Skin epidermis (tissue), 12 donors: Measurements from ENCODE around the gene KCNJ16.

Experiments used
- H3K27ac ChIP-seq, 21 experiments: fragments of 200-600 bp; sonication (generic) in 11 of 21; one replicate each; pipeline ENCODE4 v1.5.0; 2020; ENCODE audit warnings: mild to moderate bottlenecking in 3 of 21, inconsistent platforms in 2 of 21, moderate library complexity in 2 of 21
- H3K4me3 ChIP-seq, 7 experiments: fragments of 200-600 bp; sonication (generic) in 2 of 7; one replicate each; pipeline ENCODE4 v1.5.0; 2020; ENCODE audit warnings: inconsistent platforms in 2 of 7, mild to moderate bottlenecking in 2 of 7, moderate library complexity in 1 of 7

Gene KCNJ16

DNA sequence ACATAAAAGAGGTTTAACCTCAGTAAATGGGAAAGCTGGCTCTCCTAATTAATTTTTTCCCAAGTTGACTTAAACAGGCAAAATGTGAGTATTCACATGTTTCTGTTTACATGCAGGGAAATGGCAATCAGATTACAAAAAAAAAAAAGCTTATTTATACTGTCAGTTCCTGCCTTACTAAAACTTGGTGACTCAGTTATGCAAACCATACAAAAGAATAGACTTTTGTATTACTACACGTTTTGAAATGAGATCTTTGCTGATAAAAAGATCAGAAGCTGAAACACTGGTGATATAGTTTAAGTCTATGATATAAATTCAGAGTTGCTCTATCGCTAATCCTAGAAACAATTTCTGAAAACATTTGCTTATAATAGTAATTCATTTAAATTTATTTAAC, 85.0 kb downstream of the KCNJ16 start:
- Histone ChIP-seq H3K27ac (no peak overlapping the region), H3K4me3 (no peak overlapping the region)

DNA sequence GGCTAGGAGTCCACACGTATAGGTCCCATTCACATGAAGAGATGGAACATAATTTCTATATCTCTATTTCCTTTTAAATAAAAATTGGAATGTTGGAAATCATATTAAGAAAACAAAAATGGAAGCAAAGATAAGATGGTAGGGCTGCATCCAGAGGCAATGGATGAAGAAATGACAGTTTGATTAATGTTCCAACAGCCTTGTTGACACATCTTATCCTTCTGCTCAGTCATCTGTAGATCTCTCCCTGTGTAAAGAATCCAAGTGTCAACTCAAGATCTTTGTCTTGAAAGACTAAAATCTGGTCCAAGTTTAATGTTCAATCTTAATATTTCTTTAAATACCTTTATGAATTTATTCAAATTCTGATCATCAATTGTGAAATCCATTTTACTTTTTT, 86.5 kb downstream of the KCNJ16 start:
- no peak overlapping the region for H3K27ac ChIP-seq
- no peak overlapping the region for H3K4me3 ChIP-seq

DNA sequence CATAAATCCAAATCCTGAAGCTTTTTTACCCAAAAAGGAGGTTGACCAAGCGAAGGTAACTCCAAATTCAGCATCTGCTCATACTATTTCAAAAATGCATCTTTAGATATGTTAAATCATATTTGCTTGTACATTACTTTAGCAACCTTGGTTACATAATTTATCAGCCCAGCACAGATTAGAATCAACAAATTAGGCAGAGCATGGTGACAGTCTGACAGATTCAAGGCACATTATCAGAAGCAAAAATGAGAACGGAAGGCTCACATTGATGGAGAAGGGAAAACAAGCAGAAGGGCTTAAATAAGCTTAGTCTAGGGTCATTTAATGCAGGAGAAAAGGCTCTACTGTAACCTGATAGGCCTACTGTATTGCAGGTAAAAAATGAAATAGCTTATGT, 90.4 kb downstream of the KCNJ16 start:
- H3K27ac ChIP-seq, result no peak overlapping the region

DNA sequence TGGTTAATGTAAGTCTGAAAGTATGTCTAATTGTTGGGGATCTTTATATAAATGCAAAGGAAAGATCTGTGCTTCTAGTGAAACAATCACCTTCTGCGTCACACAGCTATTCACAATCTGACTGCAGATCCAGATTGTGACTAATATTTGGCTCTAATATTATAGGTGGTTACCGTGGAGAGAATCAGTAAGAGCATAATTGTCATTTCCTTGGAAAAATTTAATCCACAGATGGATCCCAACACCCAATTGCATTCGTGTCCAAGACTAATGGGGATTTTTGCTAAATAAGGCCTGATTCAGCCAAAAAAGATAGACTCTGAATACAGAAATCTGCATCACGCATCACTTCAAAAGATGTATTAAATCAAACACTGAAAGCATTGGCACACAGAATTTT, 91.6 kb downstream of the KCNJ16 start:
- H3K4me3 ChIP-seq, result no peak overlapping the region
- no peak overlapping the region for H3K27ac ChIP-seq

More for the DNA sequence above, 90.4 kb downstream of the KCNJ16 start:
- no peak overlapping the region for H3K4me3 ChIP-seq

DNA sequence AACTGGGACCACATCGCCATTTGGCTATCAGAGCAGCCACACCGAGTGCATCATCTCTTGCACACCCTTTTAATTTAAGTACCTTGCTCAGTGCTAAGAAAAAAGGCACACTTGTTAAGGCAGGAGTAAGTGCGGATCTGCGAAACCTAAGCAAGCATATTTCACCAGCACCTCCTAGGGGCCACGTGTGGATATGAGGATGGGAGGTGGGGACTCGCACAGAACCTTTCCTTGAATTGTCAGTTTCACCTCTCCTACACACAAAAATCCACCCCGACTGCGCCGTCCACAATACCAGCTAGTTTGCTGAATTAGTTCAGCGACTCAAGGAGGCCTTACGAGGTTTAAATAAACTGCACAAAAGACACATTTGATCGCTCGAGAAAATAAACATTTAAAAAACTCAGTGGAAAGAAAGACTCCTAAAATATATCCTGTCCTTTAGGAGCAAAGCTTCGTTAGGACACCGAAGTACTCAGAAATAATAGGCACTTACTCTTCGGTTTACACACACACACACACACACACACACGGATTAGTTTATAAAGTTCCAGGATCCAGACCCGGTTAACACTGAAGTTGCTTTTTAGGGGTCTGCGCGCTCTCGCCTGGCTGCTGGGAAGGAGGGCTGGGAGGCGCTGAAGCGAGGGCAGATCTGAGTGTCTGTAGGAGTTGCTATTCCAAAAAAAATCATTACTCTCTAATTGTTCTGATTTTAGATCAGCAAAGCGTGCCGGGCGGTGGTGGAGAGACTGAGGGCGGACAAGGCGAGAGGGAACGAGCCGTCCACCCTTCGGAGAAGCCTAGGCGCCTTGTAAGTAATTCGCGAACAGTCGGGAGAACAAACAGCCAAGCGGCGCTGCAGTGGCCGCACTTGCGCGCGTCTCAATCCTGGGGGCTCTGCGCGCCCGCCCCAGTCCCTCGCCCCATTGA, 93.3 kb downstream of the KCNJ16 start:
- peak overlapping the region in 20 of 21 experiments; percentile 31 to 92 (median 80) for H3K27ac ChIP-seq

DNA sequence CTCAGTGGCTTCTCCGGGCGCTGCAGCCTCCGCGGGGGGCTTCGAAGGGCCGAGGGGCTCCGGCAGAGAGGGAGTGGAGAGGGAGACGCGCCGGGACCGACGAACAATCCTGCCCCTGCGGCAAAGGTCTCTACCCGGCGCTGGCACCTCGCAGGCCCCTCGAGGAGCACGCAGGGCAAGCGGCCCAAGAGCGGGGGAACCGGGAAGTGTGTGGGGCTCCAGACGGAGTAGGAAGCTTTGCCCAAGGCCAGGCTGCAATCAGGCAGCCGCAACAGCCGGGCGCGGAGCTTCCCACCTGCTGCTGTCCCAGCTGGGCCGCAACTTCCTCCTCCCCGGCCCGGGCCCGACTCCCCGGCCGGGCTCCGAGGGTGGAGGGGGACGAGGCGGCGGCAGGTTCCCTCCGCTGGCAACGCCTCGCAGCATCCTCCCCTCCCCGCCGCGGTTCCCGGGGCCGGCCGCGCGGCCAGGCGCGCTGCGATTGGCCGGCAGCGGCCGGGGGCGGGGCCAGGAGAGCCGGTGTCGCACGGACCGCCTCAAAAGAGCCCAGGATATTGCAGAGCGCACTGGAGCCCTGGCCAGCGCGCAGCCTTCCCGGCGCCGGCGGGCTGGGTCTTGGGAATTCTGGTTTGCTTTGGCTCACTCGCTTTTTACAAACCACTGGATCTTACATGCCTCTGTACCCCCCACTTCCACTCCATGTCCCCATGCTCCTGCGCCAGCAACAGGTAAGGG, 94.1 kb downstream of the KCNJ16 start, which contains the start of gene KCNJ2:
TSS of gene KCNJ2 (plus strand) at position 556 of the 732 bp plus-strand sequence. CDS start 5,508 bp downstream, outside the sequence.
- H3K27ac ChIP-seq, result peak within 1 kb of the TSS in 20 of 21 experiments; percentile 31 to 92 (median 80)
- H3K4me3 ChIP-seq, result peak within 1 kb of the TSS; percentile 42 to 58 (median 50)

More for the DNA sequence above, 93.3 kb downstream of the KCNJ16 start:
- peak overlapping the region; percentile 42 to 58 (median 50) for H3K4me3 ChIP-seq

DNA sequence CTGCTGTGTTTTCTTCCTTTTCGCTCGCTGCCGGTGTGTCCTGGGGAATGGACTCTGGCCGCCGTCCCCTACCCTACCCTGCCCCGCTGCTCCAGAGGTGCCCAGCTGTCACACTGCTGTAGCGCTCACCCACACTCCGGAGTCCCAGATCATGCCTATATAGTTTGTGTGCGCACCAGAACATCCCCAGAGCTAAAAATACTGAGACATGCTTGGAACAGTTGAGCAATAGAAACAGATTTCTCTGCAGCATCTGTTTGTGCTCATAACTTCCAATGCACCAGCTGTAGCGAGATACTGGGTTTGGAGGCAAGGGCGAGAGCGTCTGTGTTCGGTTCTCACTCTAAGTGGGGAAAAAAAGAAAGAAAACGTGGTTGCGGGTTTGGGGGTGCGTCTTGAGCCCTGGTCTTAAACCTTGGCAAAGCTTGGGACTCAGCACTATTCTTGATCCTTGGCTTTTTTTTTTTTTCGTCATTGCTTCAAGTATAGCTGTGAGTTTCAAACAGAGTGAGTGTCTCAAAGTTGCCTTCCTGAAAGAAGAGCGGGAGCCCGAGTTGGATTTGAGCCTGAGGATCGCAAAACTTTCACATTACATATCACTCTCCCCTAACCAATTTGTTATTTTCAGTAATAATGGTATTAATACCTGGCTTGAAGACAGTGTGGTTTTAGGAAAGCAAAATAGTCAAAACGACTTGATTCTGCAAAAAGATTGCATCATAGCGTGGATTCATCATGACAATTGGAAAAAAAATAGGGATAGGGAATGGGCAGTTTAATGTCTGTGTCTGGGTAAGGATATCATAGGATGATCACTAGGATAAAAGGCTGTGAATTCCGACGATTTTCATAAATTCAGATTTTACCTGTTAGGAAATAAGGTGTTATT, 94.9 kb downstream of the KCNJ16 start:
- H3K27ac ChIP-seq, result peak overlapping the region in 14 of 21 experiments; percentile 19 to 92 (median 63)
- peak overlapping the region; percentile 42 to 58 (median 50) for H3K4me3 ChIP-seq

DNA sequence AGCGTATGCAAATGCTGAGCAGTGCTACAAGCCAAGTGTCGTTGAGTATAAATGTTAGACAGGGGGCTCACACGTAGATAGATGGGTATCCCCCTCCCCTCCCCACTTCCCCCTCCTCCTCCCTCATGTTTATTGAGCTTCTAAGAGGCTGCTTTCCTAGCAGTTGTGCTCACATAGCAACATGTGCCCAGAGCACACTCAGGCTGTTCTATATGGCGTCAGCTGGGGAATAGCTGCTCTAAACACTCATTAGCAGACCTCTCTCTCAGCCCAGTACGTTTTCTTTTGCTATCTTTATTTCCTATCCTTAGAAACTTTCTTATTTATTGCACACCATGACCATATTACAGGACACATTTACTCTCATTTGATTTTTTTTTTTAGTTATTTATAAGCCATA, 96.1 kb downstream of the KCNJ16 start:
- H3K27ac ChIP-seq, result no peak overlapping the region
- peak overlapping the region in 3 of 7 experiments; percentile 2 to 58 (median 50) for H3K4me3 ChIP-seq

DNA sequence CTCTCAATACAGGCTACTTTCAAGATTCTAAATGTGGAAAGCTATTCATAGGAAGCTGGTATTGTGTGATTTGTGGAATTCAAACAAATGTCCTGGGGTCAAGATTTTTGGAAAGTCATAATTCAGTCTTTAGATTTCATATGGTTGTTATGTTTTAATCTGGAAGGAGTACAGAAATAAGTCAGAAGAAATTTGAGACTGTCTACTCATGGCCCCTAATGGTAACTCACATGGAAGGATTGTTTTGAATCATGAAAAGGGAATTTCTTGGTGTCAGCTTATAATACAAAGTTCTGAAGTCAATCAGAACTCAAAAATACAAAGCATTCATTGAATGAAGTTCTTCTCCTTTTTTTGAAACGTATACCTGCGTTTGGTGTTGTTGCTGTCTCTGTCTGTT, 97.4 kb downstream of the KCNJ16 start:
- Histone ChIP-seq H3K27ac (no peak overlapping the region), H3K4me3 (no peak overlapping the region)

DNA sequence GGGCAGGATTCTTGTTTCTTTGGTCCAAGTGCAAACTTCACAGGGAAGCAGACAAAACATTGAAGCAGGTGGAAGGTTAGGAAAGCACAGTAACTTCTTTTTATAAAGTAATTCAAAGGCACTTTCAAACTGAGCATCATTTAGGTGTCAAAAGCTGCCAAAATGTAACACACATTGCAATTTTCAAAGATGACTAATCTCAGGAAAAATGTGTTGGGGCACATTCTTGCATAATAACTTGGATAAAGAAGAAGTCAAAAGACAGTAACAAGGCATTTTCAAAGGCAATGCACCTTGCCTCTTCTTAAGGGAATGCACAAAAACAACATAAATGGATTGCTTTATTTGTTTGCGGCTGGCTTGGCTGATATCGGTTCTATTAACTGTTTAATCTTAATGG, 97.9 kb downstream of the KCNJ16 start:
- Histone ChIP-seq H3K4me3 (no peak overlapping the region), H3K27ac (no peak overlapping the region)

DNA sequence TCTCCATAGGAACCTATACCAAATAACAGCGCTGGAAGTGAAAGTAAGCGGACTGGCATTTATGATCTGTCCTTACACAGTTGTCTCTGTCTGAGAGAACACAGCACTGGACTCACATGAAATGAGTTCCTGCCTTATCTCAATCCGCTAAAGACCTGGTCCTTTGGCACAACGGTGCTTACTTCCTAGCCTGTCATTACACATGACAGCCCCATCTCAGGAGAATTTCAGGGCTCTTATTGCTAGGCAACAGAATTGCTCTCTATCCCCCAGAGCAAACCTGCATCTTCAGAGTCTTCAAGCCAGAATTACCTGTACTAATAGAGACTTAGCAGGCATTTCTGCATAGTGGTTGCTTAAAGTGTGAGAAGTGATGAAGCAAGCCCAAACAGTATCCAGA, 98.7 kb downstream of the KCNJ16 start:
- Histone ChIP-seq H3K27ac (no peak overlapping the region), H3K4me3 (no peak overlapping the region)

DNA sequence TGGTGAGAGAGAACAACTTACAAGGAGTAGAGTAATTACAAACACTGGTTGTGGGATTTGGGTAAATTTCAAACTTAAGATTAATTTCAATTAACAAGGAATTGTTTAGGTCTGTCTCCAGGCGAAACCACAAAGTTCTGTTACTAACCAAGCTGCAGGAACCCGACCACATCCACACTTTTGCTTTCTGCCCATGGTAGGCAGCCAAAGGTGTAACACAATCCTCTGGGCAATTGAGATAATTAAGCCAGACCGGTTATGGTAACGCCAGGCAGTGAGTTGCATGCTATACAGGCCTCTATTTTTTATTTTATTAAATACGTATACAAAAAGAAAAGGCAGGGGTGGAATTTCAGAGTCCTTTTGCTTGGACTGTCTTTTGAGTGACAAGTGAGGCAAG, 106.4 kb downstream of the KCNJ16 start:
- no peak overlapping the region for H3K27ac ChIP-seq
- no peak overlapping the region for H3K4me3 ChIP-seq

DNA sequence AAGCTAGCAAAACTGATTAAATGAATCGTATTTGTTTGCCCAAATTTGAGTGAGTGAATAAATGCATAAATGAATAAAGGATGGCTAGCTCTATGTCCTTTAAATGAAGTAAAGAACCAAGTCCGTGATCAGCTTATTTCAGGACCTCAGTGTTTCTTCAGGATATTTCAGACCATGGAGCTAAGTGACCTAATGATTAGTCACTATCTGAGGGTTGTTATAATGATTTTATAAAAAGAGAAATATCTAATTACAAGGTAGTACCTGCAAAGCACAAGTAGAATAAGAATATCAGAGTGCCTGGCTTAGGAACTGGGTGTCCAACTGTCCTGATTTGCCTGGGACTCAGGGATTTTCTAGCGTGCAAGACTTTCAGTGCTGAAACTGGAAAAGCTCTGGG, 106.8 kb downstream of the KCNJ16 start:
- H3K4me3 ChIP-seq, result no peak overlapping the region
- no peak overlapping the region for H3K27ac ChIP-seq

DNA sequence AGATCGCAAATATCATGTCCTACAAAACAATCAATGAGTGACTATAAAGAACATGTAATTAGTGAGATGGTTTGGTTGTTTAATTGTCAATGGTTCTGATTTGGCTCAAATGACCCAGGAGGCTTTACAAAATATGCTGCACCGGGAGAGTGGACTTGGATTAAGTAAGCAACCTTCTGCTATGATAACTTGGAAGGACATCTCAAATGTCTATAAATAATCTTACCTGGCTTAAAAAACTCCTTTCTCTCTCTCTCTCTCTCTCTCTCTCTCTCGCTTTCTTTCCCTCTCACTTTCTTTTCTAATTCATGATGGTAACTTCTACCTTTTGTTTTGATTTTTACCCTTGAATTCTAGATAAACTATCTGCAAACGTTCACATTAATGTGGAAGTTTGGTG, 108.5 kb downstream of the KCNJ16 start:
- Histone ChIP-seq H3K27ac (no peak overlapping the region), H3K4me3 (no peak overlapping the region)

DNA sequence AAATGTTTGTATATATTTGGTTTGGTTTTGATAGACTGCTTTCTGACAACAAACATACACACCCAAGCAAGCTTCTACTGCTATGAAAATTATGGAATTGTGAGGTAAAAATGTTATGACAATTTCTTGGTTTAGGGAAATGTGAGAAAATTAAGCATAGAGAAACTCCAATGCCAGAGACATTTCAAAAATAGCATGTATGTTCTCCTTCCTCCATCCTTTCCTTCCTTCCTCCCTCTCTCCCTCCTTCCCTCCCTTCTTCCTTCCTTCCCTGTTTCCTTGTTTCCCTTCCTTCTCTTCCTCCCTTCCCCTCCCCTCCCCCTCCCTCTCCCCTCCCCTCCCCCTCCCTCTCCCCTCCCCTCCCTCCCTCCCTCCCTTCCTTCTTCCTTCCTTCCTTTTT, 109.2 kb downstream of the KCNJ16 start:
- Histone ChIP-seq H3K27ac (no peak overlapping the region), H3K4me3 (no peak overlapping the region)

DNA sequence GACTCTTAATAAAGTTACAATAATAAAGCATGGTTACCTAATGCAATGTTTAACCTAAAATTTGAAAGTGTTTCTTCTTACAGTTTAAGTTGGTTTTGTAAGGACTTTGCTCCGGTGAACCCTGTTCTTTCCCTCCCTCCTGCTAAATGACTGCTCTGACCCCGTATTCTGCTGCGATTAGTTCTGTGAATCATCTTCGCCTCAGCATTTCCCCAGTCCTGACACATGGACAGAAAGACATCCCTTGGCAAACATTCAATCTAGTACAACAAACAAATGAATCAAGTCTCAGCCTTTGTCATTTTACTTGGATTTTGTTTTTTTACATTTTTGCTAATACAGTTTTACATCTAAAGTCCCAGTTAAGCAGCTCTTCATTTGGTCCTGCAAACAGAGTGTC, 109.7 kb downstream of the KCNJ16 start:
- Histone ChIP-seq H3K4me3 (no peak overlapping the region), H3K27ac (no peak overlapping the region)
